Endothelial cell of hepatic sinusoid (primary cell): ENCODE measurements around the gene EI24.
"Not testable (repeated sequence)": the region's sequence is repeated elsewhere in the genome, so short reads cannot be mapped to it uniquely, and the experiment has no call there.

Source experiments
- in situ Hi-C: cut with HindIII; loops from 2 replicates; pipeline ENCODE4 v1.10.0; 2017; ENCODE audit warnings: low sequenced_read_pairs

Gene EI24

GRCh38 chr11:125568970-125569914 is at the start of gene EI24:
Gene EI24, plus strand, starts transcription at chr11:125569477. Its CDS starts 3,051 bp downstream, at chr11:125572528.
- in situ Hi-C loops, result no loop called here

- in situ Hi-C loops, result no loop called here
Observed at GRCh38 chr11:125519860-125520834, 49.1 kb upstream of the EI24 start.

GRCh38 chr11:125525303-125525702 is 44.0 kb upstream of the EI24 start:
- in situ Hi-C loops, result no loop called here

DNA sequence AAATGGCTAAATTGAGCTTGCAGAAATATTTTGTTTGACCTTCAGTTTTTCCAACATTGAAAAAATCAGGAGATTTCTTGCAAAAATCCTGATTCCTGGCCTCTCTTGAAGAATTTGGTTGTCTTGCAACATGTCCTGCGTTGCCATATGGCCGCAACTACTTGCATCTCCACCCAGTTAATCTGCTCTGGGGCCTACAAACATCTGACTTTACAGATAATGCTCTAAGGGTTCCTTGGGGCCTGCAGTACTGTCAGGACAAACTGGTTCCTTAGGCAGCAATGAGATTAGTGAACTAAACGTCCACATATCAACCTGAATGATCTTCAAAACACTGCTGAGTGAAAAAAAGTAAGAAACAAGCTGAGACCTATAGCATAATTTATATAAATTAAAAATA is 36.6 kb upstream of the EI24 start:
- in situ Hi-C loops, result no loop called here

- in situ Hi-C loops, result no loop called here
Observed at GRCh38 chr11:125535585-125535984, 33.7 kb upstream of the EI24 start.

GRCh38 chr11:125536834-125537233 is 32.4 kb upstream of the EI24 start:
- in situ Hi-C loops, result not testable (repeated sequence)

GRCh38 chr11:125542709-125543108 is 26.6 kb upstream of the EI24 start:
- in situ Hi-C loops, result no loop called here

GRCh38 chr11:125550780-125551179 is 18.5 kb upstream of the EI24 start:
- in situ Hi-C loops, result no loop called here

- in situ Hi-C loops, result no loop called here
Observed at GRCh38 chr11:125551835-125552342, 17.4 kb upstream of the EI24 start.

DNA sequence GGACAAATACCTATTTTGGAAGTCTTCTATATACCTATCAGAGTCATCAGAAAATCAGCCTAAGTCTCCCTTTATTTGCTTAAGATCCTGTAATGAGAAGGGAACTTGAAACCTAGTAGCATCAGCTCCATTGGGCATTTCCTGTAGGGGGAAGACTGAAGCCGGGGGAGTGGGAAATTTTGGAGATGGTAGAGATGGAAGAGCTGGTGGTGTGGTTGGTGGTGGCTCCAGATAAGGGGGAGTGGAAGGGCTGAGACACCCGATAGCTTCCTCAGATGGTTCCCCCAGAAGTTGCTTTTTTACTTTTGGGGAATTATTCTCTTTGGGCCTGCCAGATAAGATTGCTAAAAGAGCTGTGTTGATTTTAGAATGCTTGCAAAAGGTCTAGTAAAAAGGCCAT is 16.4 kb upstream of the EI24 start:
- in situ Hi-C loops, result no loop called here

GRCh38 chr11:125553357-125553756 is 15.9 kb upstream of the EI24 start:
- in situ Hi-C loops, result no loop called here

DNA sequence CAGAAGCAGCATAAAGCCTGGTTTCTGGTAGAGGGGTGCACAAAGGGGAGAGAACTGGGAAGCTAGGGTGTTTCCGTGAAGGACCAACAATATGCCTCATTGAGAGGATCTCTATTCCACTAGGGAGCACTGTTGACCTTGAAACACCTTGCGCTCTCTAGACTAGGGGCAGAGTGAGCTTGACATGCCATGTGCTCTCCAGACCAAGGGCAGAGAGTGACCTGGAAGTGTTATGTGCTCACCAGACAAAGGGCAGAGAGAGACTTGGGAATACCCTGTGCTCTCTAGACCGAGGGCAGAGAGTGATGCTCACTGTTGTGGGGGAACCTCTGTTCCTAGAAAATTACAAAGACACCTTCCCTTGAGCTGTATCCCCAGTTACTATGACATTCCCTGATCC is 15.2 kb upstream of the EI24 start:
- in situ Hi-C loops, result no loop called here

GRCh38 chr11:125559888-125560287 is 9.4 kb upstream of the EI24 start:
- in situ Hi-C loops, result no loop called here

GRCh38 chr11:125561924-125562323 is 7.4 kb upstream of the EI24 start:
- in situ Hi-C loops, result no loop called here

- in situ Hi-C loops, result no loop called here
Observed at GRCh38 chr11:125562430-125562829, 6.8 kb upstream of the EI24 start.

DNA sequence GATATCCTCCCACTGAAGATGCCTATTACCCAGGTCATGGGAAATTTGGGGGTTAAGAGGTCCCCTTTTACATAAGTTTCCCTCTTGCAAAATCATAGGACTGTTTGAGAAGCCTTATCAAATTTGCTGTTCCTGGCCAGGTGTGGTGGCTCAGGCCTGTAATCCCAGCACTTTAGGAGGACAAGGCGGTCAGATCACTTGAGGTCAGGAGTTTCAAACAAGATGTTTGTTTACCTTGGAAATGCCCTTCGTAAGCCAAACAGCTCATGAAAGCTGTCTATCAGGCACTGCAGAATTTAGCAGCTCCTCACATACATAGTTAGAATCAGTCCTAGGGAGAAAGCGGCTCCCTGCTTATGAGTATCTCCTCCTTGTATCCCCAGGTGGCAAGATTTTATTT is 4.9 kb upstream of the EI24 start:
- in situ Hi-C loops, result no loop called here

DNA sequence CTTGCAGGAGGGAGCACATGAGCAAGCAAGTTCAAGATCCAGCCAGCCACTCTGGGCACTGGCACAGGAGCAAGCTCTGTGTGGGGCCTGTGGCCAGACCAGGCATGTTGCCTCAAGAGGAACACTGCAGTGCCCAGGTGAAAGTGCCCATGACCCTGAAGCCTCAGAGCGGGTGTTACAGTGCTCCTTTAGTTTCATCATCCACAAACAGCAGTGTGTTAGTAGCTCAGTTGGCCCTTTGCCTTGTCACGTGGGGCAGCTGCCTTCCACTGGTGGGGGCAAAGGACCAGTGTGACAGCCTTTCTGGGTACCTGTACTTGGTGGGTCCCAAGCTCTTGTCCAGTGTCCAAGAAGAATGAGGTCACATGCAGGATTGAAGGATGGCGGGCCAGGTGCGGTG is 3.0 kb upstream of the EI24 start:
- in situ Hi-C loops, result no loop called here

GRCh38 chr11:125569915-125570621 is 791 bp downstream of the EI24 start:
- in situ Hi-C loops, result no loop called here

GRCh38 chr11:125570952-125571351 is 1.7 kb downstream of the EI24 start:
- in situ Hi-C loops, result no loop called here

GRCh38 chr11:125572916-125573315 is 3.6 kb downstream of the EI24 start:
- in situ Hi-C loops, result no loop called here

DNA sequence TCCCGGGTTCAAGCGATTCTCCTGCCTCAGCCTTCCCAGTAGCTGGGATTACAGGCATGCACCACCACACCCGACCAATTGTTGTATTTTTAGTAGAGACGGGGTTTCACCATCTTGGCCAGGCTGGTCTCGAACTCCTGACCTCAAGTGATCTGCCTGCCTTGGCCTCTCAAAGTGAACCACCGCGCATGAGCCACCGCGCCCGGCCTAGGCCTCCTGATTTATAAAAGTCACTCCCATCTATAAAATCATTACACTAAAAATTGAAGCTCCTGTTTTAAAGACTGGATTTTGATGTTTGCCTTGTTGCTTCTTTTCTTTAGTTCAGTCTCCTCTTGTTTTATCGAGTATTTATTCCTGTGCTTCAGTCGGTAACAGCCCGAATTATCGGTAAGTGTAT is 7.9 kb downstream of the EI24 start:
- in situ Hi-C loops, result not testable (repeated sequence)
